ENCODE results near the gene PTGES.

The PTGES gene

GRCh38 chr9:129701549-129701948, 51.3 kb downstream of the PTGES start:
- H3K27me3 ChIP-seq (ENCODE audit: low read depth, low read length): no peaks in the 10 kb centered on the region
- no peaks in the 10 kb centered on the region for H3K9me3 ChIP-seq (ENCODE audit: insufficient read depth, low read length)
- no peaks in the 10 kb centered on the region for H3K79me2 ChIP-seq (ENCODE audit: low read length)
- H3K9ac ChIP-seq (ENCODE audit: low read length): no peak overlapping the region
- H3K4me3 ChIP-seq (ENCODE audit: low read length): no peak overlapping the region
- no peaks in the 10 kb centered on the region for H3K36me3 ChIP-seq (replicated peaks; ENCODE audit: low read depth, low read length)
- H3K4me2 ChIP-seq (ENCODE audit: low read length): no peak overlapping the region
- peaks cover 6% of the 10 kb centered on the region for H3K4me1 ChIP-seq (ENCODE audit: low read length)
- H2AFZ ChIP-seq (ENCODE audit: low read depth, low read length): no peak overlapping the region
- H4K20me1 ChIP-seq (ENCODE audit: insufficient read depth, low read length): no peaks in the 10 kb centered on the region
- no peak overlapping the region for H3K27ac ChIP-seq (ENCODE audit: low read length)
- TF ChIP-seq, protein P1, sequence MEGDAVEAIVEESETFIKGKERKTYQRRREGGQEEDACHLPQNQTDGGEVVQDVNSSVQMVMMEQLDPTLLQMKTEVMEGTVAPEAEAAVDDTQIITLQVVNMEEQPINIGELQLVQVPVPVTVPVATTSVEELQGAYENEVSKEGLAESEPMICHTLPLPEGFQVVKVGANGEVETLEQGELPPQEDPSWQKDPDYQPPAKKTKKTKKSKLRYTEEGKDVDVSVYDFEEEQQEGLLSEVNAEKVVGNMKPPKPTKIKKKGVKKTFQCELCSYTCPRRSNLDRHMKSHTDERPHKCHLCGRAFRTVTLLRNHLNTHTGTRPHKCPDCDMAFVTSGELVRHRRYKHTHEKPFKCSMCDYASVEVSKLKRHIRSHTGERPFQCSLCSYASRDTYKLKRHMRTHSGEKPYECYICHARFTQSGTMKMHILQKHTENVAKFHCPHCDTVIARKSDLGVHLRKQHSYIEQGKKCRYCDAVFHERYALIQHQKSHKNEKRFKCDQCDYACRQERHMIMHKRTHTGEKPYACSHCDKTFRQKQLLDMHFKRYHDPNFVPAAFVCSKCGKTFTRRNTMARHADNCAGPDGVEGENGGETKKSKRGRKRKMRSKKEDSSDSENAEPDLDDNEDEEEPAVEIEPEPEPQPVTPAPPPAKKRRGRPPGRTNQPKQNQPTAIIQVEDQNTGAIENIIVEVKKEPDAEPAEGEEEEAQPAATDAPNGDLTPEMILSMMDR (IDR thresholded peaks at IDR 0.05; ENCODE audit: low read depth, low read length): no peak
- TF ChIP-seq EZH2phosphoT487 (IDR thresholded peaks at IDR 0.05; ENCODE audit: low read depth): no peak

GRCh38 chr9:129701054-129701453, 51.8 kb downstream of the PTGES start:
- Histone ChIP-seq H3K9ac (ENCODE audit: low read length) (no peak overlapping the region), H4K20me1 (ENCODE audit: insufficient read depth, low read length) (no peaks in the 10 kb centered on the region), H3K9me3 (ENCODE audit: insufficient read depth, low read length) (no peaks in the 10 kb centered on the region), H3K4me1 (ENCODE audit: low read length) (peaks cover 6% of the 10 kb centered on the region), H3K36me3 (replicated peaks; ENCODE audit: low read depth, low read length) (no peaks in the 10 kb centered on the region), H3K79me2 (ENCODE audit: low read length) (no peaks in the 10 kb centered on the region), H3K4me2 (ENCODE audit: low read length) (no peak overlapping the region), H3K27me3 (ENCODE audit: low read depth, low read length) (peaks cover under 1% of the 10 kb centered on the region; the same call in 1 of the 2 replicates), H3K4me3 (ENCODE audit: low read length) (no peak overlapping the region), H3K27ac (ENCODE audit: low read length) (no peak overlapping the region), H2AFZ (ENCODE audit: low read depth, low read length) (no peak overlapping the region)
- TF ChIP-seq, protein P1 (IDR thresholded peaks at IDR 0.05; ENCODE audit: low read depth, low read length): no peak
- TF ChIP-seq EZH2phosphoT487 (IDR thresholded peaks at IDR 0.05; ENCODE audit: low read depth): no peak

GRCh38 chr9:129698254-129698757, 54.5 kb downstream of the PTGES start:
- Histone ChIP-seq H3K36me3 (replicated peaks; ENCODE audit: low read depth, low read length) (no peaks in the 10 kb centered on the region), H3K9ac (ENCODE audit: low read length) (no peak overlapping the region), H3K79me2 (ENCODE audit: low read length) (no peaks in the 10 kb centered on the region), H3K9me3 (ENCODE audit: insufficient read depth, low read length) (no peaks in the 10 kb centered on the region), H3K27ac (ENCODE audit: low read length) (no peak overlapping the region), H3K4me2 (ENCODE audit: low read length) (no peak overlapping the region), H2AFZ (ENCODE audit: low read depth, low read length) (no peak overlapping the region), H3K4me1 (ENCODE audit: low read length) (peaks cover 6% of the 10 kb centered on the region), H4K20me1 (ENCODE audit: insufficient read depth, low read length) (no peaks in the 10 kb centered on the region), H3K4me3 (ENCODE audit: low read length) (no peak overlapping the region), H3K27me3 (ENCODE audit: low read depth, low read length) (peaks cover 5% of the 10 kb centered on the region)
- TF ChIP-seq, protein P1 (IDR thresholded peaks at IDR 0.05; ENCODE audit: low read depth, low read length): no peak
- no peak for TF ChIP-seq EZH2phosphoT487 (IDR thresholded peaks at IDR 0.05; ENCODE audit: low read depth)

DNA sequence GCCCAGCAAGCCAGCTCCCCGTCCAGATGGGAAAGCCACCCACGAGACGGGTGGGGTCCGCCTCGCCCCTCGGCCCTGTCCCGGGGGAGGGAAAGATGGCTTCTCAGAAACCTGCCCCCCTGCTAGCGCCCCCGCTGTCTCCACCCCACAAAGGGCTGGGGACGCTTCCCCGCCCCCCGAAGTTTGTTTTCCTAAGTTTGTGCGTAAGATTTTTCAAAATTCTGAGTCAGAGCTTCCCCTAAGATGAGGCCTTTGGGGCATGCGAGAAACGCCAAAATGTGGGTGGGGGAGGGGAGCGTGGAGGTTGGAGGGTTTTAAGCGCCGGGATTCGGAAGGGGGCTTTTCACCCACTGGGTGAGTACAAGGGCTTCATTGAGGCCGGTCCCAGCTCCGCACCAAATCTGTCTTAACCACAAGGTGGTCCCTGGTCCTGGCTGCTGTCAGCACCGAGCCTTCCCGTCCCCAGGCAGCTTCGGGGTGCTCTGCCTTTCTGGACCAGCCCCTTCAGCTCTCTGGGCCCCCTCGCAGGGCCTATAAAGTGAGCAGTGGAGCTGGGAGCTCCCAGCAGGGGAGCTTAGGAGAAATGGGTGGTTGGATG, 55.1 kb downstream of the PTGES start:
- H2AFZ ChIP-seq (ENCODE audit: low read depth, low read length): no peak overlapping the region
- H3K36me3 ChIP-seq (replicated peaks; ENCODE audit: low read depth, low read length): no peaks in the 10 kb centered on the region
- H3K27ac ChIP-seq (ENCODE audit: low read length): no peak overlapping the region
- peaks cover 4% of the 10 kb centered on the region for H3K4me1 ChIP-seq (ENCODE audit: low read length)
- no peak overlapping the region for H3K4me2 ChIP-seq (ENCODE audit: low read length)
- no peaks in the 10 kb centered on the region for H3K9me3 ChIP-seq (ENCODE audit: insufficient read depth, low read length)
- H3K4me3 ChIP-seq (ENCODE audit: low read length): no peak overlapping the region
- H3K27me3 ChIP-seq (ENCODE audit: low read depth, low read length): peaks cover 5% of the 10 kb centered on the region
- H3K79me2 ChIP-seq (ENCODE audit: low read length): no peaks in the 10 kb centered on the region
- TF ChIP-seq, protein P1 (IDR thresholded peaks at IDR 0.05; ENCODE audit: low read depth, low read length): no peak
- TF ChIP-seq EZH2phosphoT487 (IDR thresholded peaks at IDR 0.05; ENCODE audit: low read depth): no peak
- no peak overlapping the region for H3K9ac ChIP-seq (ENCODE audit: low read length)
- no peaks in the 10 kb centered on the region for H4K20me1 ChIP-seq (ENCODE audit: insufficient read depth, low read length)
